NCI-H748 (cell line): ENCODE data around the gene SREBF1.

Experiments
- DNase-seq: peaks from one replicate; lab custom pipeline; 2025; ENCODE audit not compliant: unreplicated experiment; lab: John Stamatoyannopoulos, UW

SREBF1 gene

DNA sequence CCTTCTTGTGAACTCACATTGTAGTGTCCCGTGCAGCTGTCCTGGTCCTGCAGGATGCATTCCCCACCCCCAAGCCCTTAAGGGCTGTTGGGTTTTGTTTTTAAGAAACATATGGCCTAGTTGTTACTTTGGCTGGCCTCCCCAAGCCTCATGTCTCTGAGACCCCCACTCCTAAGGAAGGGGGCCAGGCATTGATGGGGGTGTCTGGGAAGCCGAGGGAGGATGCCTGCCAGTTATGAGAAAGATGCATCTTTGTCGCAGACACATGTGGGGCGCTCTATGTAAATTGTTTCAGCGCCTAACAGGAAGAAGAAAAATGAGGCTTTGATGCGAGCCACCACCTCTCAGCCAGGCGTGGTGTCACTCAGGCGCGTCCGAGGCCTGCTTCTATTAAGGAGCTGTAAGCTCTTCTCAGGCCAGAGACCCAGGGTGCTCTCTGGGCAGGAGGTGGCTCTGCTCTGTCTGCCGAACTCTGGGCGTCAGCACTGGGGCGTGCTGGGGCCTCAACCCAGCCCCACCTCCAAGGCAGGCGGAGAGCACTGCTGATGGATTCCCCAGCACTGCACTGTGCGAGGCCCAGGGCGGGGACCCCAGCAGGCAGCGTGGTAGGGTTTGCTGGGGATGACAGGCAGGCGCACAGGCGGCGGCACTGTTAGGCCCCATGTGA lies 70.6 kb downstream of the SREBF1 start:
- DNase-seq: no peak

DNA sequence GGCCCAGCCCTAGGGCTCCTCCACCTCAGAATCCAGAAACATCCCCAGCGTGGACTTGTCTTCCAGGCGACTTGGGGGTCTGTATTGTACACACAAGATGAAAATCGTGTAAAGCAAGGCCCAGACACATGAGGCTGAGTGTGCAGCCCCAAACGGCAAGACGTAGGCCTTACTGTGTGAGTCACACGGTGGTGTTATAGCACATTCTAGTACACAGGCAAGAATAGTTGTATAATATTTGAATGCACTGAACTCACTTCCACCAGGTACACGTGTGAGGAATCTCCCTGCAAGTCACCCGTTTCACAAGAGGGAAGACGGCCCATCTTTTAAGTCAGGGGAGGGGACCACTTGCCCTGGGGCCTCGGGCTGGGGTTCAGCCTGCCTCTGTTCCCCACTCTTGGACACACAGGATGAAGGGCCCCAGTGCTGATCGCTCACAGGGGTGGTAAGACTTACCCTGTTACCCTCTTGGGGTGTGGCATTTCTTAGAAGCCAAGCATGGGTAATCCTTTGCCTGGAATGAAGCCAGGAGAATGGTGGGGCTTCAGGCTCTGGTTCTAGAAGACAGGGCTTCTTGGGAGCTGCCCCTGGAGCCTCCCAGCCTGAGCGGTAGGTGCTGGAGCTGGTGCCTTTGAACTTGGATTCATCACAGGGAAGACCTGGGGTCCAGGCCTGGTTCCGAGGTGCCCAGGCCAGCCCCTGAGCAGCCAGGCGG lies 71.3 kb downstream of the SREBF1 start:
- no peak for DNase-seq

DNA sequence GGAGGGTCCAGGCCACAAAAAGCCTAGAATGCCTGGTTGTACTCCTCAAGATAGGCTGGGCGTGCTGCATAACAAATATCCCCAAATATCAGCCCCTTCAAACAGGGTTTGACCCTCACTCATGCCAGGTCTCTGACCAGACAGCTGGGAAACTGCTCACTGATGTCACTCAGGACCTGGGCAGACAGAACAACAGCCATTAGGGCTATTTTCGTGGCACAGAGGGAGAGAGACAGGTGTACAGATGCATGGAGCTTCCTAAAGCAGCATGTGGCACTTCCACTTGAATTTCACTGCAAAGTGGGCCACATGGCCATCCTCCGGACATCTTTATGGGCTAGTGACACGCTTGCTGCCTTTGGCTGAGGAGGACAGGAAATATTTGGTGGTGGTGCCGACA lies 73.1 kb downstream of the SREBF1 start:
- no peak for DNase-seq

DNA sequence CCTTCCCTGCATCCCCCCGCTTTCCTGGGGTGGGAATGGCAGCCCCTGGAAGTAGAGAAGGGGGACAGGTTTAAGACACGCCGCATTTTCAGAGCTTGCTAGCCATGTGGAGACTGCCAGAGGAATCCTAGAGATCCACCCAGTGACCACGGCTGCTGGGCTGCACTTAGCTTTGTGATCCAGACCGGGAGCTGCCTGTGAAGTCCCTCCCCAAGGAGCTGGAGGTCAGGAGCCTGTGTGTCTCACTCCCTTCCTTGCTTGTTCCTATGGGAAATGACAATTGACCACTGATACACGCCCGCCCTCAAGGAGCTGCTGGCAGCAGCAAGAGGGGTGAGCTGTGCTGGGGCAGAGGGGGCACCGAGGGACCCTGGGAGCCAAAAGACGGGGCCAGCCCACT lies 73.7 kb downstream of the SREBF1 start:
- DNase-seq: no peak

DNA sequence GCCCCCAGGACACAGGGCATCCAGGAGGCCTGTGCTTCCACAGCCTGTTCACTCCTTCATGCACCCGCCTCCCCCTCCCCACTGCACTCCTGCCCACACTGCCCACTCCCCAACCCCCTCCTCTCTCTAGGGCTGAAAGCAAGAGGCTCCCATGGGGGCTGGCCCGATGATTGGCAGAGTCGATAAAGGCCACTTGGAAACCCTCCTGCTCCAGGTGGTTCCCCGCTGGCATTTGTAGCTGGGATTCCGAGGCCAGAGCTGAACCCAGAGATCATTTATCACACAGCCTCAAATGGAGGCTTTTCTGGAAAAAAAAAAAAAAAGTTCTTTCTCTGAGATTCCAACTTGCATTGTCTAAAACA lies 74.1 kb downstream of the SREBF1 start:
- DNase-seq: no peak
